ENCODE measurements around the gene CST6. TPM values are rescaled to one million over a fixed set of nuclear protein-coding genes. Genes with fewer than 3 reads are reported as not detected.

The CST6 gene
- total and polyA plus RNA-seq, 2 donors = 0.37 to 0.58 TPM

DNA sequence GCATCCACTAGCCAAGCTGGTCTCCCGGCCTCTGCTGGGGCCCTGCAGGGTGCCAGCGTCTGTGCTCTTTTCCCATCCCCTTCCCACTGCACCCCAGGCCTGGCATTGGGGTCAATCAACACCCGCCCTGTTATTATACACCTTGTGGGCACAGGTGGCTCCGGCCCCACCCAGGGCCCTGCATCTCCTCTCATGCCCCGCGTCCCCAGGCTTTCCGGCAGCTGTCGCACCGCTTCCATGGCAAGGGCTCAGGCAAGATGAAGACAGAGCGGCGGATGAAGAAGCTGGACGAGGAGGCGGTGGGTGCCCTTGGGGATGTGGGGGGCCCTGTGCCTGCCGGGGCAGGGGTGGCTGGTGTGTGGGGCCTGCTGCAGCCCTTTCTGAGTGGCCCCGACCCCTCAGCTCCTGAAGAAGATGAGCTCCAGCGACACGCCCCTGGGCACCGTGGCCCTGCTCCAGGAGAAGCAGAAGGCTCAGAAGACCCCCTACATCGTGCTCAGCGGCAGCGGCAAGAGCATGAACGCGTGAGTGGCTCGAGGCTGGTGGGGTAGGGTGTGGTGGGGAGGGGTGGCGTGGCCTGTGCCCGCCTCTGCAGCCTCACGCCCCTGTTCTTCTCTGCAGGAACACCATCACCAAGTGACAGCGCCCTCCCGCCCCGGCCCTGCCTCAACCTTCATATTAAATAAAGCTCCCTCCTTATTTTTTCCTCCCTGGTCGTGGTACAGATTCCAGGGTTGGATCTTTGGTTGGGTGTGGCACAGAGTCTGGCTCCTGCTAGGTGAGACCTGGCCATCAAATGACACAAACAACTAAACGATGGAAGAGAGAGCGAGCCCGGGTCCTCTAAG lies 33.2 kb upstream of the CST6 start:
- DNase-seq (ENCODE audit: extremely low spot score) = no peak
- Histone ChIP-seq H3K36me3 (ENCODE audit: insufficient read depth) (peaks cover 5% of the 10 kb centered on the region), H3K27ac (ENCODE audit: low read depth) (no peak overlapping the region), H3K4me1 (ENCODE audit: insufficient read depth) (no peaks in the 10 kb centered on the region), H3K4me3 (ENCODE audit: low read depth, low read length) (no peak overlapping the region)
- 92% methylated on average over 34 of the region's 34 CpGs for WGBS

GRCh38 chr11:65979261-65979759 lies 32.5 kb upstream of the CST6 start:
- no peak overlapping the region for H3K27ac ChIP-seq (ENCODE audit: low read depth)
- no peaks in the 10 kb centered on the region for H3K4me1 ChIP-seq (ENCODE audit: insufficient read depth)
- H3K4me3 ChIP-seq (ENCODE audit: low read depth, low read length) = no peak overlapping the region
- peaks cover 5% of the 10 kb centered on the region for H3K36me3 ChIP-seq (ENCODE audit: insufficient read depth)
- WGBS = 86% methylated on average over 10 of the region's 10 CpGs
- DNase-seq (ENCODE audit: extremely low spot score) = no peak

DNA sequence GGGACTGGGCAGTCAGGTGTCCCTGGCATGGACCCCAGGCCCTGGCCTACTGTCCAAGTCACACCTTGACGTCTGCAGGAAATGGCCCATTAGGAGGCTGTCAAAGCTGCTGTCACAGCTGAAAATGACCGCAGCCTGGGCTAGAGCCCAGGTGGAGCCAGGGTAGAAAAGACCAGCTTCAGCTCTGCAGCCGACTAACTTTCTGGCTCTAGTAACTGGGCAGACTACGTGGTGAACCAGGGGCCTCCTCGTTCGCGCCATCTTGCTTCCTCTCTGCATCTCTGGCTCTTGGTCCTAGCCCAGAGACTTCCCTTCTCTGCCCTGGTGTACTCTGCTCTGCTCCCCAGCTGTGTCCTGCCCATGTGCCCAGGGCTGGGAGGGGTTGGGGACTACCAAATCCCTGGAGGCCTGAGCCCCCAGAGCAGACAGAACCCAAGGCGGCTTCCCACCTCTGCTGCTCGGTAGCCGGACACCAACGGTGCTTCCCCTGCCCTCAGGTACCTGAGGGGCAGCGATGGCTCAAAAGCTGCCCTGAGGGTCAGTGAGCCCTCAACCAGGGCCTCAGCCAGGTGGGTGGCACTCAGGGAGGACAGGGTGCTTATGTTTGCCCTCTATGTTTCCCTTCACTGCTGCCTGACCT lies 30.6 kb upstream of the CST6 start:
- no peaks in the 10 kb centered on the region for H3K4me1 ChIP-seq (ENCODE audit: insufficient read depth)
- no peak overlapping the region for H3K4me3 ChIP-seq (ENCODE audit: low read depth, low read length)
- 76% methylated on average over 12 of the region's 12 CpGs for WGBS
- DNase-seq (ENCODE audit: extremely low spot score) = no peak
- peaks cover 5% of the 10 kb centered on the region for H3K36me3 ChIP-seq (ENCODE audit: insufficient read depth)
- H3K27ac ChIP-seq (ENCODE audit: low read depth) = no peak overlapping the region

DNA sequence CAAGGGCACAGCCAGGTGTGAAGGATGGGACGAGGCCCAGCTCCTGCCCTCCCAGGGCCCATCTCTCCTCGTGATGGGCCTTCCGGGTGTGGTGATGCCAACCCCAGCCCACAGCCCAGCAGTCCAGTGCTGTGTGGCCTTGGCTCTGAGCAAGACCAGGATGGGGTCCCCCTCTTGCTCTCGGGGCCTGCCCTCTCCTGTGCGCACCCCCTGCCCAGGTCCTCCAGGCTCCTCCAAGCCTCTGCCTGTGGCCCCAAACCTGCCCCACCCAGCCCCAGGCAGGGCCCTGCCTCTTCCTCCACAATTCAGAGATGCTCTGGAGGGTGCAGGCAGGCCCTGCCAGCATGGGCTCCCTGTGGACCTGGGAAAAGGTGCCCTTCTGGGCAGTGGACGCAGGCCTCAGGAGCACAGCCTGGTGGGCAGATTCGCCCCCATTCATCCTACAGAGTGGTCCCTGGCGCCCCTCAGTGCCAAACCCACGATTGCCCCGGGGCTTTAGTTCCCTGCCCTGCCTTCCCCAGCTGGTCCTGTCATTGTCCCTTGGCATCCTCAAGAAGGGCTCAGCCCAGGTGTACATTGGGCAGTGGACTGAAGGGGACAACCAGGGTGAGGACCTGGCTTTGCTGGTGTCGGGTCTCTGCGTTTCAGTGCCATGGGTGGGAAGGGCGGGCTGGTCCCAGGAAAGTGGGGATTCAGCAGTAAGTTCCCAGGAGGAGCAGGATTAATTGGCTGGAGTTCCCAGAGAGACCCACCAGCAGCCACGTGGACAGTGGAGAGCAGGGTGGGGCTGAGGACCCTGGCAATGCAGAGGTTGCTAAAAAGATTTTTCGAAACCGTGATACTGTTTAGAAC lies 29.6 kb upstream of the CST6 start:
- H3K4me3 ChIP-seq (ENCODE audit: low read depth, low read length) = no peak overlapping the region
- WGBS = 66% methylated on average over 16 of the region's 16 CpGs
- H3K27ac ChIP-seq (ENCODE audit: low read depth) = no peak overlapping the region
- H3K4me1 ChIP-seq (ENCODE audit: insufficient read depth) = no peaks in the 10 kb centered on the region
- no peak for DNase-seq (ENCODE audit: extremely low spot score)
- peaks cover 5% of the 10 kb centered on the region for H3K36me3 ChIP-seq (ENCODE audit: insufficient read depth)

DNA sequence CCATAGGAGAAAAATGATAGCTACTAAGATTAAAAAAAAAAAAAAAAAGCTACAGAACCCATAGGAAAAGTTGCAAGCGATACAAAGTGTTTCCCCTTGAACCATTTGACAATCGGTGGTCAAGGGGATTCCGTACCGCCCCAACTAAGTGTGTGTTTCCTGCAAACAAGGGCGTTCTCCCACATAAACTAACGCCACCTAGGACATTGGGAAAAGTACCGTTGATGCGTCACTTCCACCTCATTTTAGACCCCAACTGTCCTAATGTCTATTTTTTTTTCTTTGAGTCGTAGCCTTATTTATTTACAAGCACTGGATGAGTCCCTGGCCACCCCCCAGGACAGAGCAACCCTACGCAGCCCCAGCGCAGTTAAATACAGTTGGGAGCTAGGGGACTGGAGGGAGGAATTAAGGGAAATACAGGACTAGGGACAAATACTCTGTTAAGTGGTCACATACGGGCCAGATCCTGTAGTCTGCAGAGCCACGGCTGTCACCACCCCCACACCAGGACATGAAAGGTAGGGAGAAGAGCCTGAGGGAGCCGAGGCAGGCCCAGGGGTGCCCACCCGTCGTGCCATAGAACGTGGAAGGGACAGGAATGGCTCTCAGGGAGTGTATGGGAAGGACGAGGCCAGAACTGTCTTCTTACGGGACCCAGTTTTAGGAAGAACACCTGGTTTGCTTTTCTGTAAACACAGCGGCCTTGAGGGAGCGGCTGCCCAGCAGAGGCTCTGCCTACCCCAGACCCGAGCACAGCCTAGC lies 28.8 kb upstream of the CST6 start:
- peaks cover 5% of the 10 kb centered on the region for H3K36me3 ChIP-seq (ENCODE audit: insufficient read depth)
- DNase-seq (ENCODE audit: extremely low spot score) = no peak
- no peaks in the 10 kb centered on the region for H3K4me1 ChIP-seq (ENCODE audit: insufficient read depth)
- no peak overlapping the region for H3K4me3 ChIP-seq (ENCODE audit: low read depth, low read length)
- WGBS = 70% methylated on average over 22 of the region's 22 CpGs
- H3K27ac ChIP-seq (ENCODE audit: low read depth) = no peak overlapping the region

DNA sequence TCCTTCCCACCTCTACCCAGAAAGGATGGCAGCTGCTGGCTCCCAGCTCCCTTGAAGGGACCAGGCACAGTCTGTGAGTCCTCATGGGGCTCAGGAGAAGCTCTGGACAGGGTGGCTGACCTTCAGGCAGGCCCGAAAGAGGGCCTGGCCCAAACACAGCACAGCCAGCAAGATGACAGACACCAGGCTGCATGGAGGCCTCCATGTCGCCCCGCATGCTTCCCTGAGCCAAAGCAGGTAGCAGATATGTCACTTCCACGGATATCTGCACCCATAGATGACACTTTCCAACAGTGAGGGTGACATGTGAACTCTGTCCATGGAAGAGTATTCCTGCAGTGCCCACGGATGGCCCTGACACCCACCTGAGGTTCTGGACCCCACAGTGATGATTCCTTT lies 28.2 kb upstream of the CST6 start:
- H3K27ac ChIP-seq (ENCODE audit: low read depth) = no peak overlapping the region
- no peak for DNase-seq (ENCODE audit: extremely low spot score)
- H3K4me1 ChIP-seq (ENCODE audit: insufficient read depth) = no peaks in the 10 kb centered on the region
- H3K36me3 ChIP-seq (ENCODE audit: insufficient read depth) = peaks cover 3% of the 10 kb centered on the region
- no peak overlapping the region for H3K4me3 ChIP-seq (ENCODE audit: low read depth, low read length)
- 84% methylated on average over 5 of the region's 5 CpGs for WGBS

DNA sequence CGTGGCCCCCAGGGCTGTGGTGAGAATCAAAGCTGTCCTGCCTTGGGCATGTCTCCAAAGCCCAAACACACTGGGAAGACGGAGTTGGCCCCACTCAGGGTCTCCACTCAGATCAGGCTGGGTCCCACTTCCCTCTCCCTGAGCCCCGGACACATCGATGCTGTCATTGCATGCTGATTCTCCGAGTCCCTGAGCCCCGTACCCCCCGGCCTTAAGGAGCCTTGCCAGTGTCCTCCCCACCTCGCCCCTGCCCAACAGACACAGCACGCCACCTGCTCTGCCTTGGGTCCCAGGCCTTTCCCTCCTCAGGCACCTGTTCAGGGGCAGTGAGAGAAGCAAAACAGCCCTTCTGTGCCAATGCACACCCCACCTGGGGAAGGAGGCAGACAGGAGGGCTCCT lies 24.5 kb upstream of the CST6 start:
- Histone ChIP-seq H3K27ac (ENCODE audit: low read depth) (no peak overlapping the region), H3K4me1 (ENCODE audit: insufficient read depth) (no peaks in the 10 kb centered on the region), H3K36me3 (ENCODE audit: insufficient read depth) (no peaks in the 10 kb centered on the region), H3K4me3 (ENCODE audit: low read depth, low read length) (no peak overlapping the region)
- 77% methylated on average over 9 of the region's 9 CpGs for WGBS
- DNase-seq (ENCODE audit: extremely low spot score) = no peak

DNA sequence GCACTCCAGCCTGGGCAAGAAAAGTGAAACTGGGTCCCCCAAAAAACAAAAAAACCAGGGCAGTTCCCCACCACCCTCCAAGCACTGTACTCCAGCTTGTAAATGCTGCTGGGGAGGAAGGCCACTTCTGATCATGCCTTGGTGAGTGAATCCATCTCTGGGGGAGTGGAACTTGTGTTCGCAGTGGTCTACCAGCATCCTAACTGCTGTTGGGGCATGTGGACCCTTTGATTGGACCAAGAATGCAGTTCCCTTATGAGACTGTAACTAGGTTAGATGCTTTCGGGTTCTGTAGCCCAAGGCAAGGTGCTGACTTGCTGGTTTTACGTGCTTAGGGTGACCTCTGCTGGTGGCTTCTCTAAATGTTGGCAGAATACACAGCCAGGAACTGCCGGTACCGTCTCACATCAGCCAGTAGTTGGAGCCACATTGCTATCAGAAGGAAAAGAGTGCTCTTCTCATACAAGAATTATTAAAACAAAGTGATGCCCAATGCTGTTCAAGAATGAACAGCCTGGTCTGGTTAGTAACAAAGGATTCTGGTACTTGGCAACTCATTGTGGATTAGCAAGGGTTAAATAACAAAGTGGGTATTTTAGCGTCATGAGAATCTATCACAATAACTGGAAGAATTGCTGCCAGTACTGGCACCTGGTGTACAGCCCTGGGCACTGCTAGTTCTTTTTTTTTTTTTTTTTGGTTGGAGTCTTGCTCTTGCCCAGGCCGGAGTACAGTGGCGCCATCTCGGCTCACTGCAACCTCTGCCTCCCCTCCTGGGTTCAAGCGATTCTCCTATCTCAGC lies 22.8 kb upstream of the CST6 start:
- DNase-seq (ENCODE audit: extremely low spot score) = peak; percentile 91
- Histone ChIP-seq H3K36me3 (ENCODE audit: insufficient read depth) (peaks cover 2% of the 10 kb centered on the region), H3K4me1 (ENCODE audit: insufficient read depth) (no peaks in the 10 kb centered on the region), H3K27ac (ENCODE audit: low read depth) (no peak overlapping the region), H3K4me3 (ENCODE audit: low read depth, low read length) (no peak overlapping the region)
- WGBS = 28% methylated on average over 10 of the region's 10 CpGs

DNA sequence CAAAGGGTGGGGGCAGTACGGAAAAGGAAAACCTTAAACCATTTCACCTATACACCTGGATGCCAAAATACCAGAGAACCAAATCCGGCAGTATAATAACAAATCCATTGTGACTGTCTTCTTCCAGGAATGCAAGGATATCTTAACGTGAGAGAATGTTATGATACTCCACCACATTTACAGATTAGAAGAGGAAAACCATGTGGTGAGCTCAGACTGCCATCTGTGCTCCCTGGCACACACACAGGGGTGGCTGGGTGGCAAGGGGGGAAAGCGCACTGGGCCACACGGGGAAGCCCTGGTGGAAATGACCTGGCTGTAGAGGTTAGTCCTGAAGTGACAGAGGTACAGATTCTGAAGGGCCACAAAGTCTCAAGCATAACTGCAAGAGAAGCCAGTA lies 19.8 kb upstream of the CST6 start:
- WGBS = 74% methylated on average over 5 of the region's 5 CpGs
- Histone ChIP-seq H3K4me3 (ENCODE audit: low read depth, low read length) (no peak overlapping the region), H3K36me3 (ENCODE audit: insufficient read depth) (peaks cover 2% of the 10 kb centered on the region), H3K27ac (ENCODE audit: low read depth) (no peak overlapping the region), H3K4me1 (ENCODE audit: insufficient read depth) (no peaks in the 10 kb centered on the region)
- no peak for DNase-seq (ENCODE audit: extremely low spot score)

DNA sequence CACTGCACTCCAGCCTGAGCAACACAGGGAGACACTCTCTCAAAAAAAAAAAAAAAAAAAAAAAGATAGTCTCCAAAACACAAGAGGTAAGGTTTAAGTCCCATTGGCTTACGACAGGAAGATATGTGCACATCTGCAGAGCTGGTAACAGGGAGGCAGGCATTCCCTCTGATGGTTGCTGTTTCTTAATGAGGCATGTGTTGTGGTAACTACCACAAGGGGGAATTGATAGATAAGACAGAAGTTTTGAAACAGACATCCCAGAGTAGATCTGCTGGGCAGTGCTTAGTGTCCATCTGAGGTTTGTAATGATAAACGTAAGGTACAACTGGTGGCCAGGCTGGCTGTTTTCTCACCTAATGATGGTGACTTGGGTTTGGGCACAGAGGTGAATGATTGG lies 14.5 kb upstream of the CST6 start:
- no peak overlapping the region for H3K27ac ChIP-seq (ENCODE audit: low read depth)
- WGBS = 86% methylated on average over 2 of the region's 2 CpGs
- no peak for DNase-seq (ENCODE audit: extremely low spot score)
- H3K4me3 ChIP-seq (ENCODE audit: low read depth, low read length) = no peak overlapping the region
- no peaks in the 10 kb centered on the region for H3K4me1 ChIP-seq (ENCODE audit: insufficient read depth)
- H3K36me3 ChIP-seq (ENCODE audit: insufficient read depth) = peaks cover 5% of the 10 kb centered on the region

DNA sequence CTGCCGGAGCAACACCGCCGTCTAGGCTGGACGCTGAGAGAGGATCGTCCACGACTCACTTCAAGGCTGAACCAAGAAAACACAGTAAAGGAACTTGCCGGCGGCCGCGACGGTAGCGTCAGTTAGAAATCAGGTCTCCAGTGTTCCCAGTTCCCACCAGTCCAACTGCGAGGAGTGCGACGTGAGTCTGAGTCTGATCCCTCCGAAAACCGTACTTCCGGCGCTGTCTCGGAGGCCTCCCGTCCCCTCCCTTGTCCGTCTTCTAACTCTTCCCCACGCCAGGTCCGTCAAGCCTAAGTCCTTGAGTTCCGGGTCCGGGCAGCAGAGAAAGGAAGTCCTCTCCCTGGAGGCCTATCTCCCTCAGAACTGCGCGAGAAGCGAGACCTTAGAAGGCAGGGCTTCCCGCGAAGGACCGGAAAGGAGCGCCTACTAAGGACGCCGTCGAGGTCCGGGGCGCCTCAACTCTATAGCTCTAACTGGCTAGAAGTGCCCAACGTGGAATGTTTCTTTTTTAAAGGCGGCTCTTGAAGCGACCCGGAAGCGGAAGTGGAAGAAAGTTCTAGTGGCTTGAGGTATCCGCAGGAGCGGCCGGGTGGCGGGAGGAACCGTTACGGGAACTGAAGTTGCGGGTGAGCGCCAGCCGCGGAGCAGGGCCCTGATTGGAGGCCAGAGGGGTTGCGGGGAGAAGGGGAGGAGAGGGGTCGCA lies 9.7 kb upstream of the CST6 start, which contains the start of the genes BANF1 and EIF1AD:
BANF1 (plus strand) TSS at position 562 of the 706 bp plus-strand sequence. CDS start 748 bp downstream, outside the sequence.
EIF1AD (minus strand) TSS at position 216 of the 706 bp plus-strand sequence. CDS start 1,768 bp downstream, outside the sequence.
- Histone ChIP-seq H3K4me1 (ENCODE audit: insufficient read depth) (no peaks in the 10 kb centered on the region), H3K27ac (ENCODE audit: low read depth) (peak within 1 kb of the TSS; percentile 63), H3K4me3 (ENCODE audit: low read depth, low read length) (peak within 1 kb of the TSS; percentile 75), H3K36me3 (ENCODE audit: insufficient read depth) (peaks cover 3% of the 10 kb centered on the region)
- WGBS = under 1% methylated on average over 55 of the region's 55 CpGs
- DNase-seq (ENCODE audit: extremely low spot score) = peak; percentile 95
